Suprapubic skin (tissue), 4 donors: ENCODE measurements around the gene SPATA2. TPM values are rescaled to one million over a fixed set of nuclear protein-coding genes. Genes with fewer than 3 reads are reported as not detected.
A peak's percentile ranks its signal among the peaks of the same experiment; 100 is the strongest.

Source experiments
- DNase-seq, 2 donors: peaks; one replicate each; pipeline ENCODE4 v3.0.0-alpha.2; 2019; ENCODE audit warnings: low spot score in 2 of 2
- H3K27ac ChIP-seq: fragments of 200-600 bp; sonication (generic); one replicate; pipeline ENCODE4 v1.5.1; 2019
- H3K27me3 ChIP-seq: fragments of 200-600 bp; sonication (generic); one replicate; pipeline ENCODE4 v1.5.1; 2019
- H3K36me3 ChIP-seq: fragments of 200-600 bp; sonication (generic); one replicate; pipeline ENCODE4 v1.5.1; 2019
- H3K4me1 ChIP-seq: fragments of 200-600 bp; sonication (generic); one replicate; pipeline ENCODE4 v1.5.1; 2019
- H3K4me3 ChIP-seq: fragments of 200-600 bp; sonication (generic); one replicate; pipeline ENCODE4 v1.5.1; 2019; ENCODE audit warnings: mild to moderate bottlenecking
- H3K9me3 ChIP-seq: fragments of 200-600 bp; sonication (generic); one replicate; pipeline ENCODE4 v1.5.1; 2019
- CTCF ChIP-seq, 2 donors: fragments of 200-600 bp in 1 of 2; fragments of 450-650 bp in 1 of 2; sonication (generic) in 1 of 2; IDR thresholded peaks; one replicate each; pipeline ENCODE4 v1.5.1; 2016 to 2019; ENCODE audit warnings: antibody characterized with exemption in 2 of 2, mild to moderate bottlenecking in 1 of 2, moderate library complexity in 1 of 2
- EP300 ChIP-seq: sonication (generic); formaldehyde crosslinking; IDR thresholded peaks from one replicate; pipeline ENCODE4 v1.6.1; 2017; ENCODE audit warnings: antibody characterized with exemption
- POLR2A ChIP-seq, 2 donors: fragments of 450-650 bp; IDR thresholded peaks; one replicate each; pipeline ENCODE4 v1.6.1; 2017; ENCODE audit warnings: antibody characterized with exemption in 2 of 2, mild to moderate bottlenecking in 2 of 2, moderate library complexity in 2 of 2
- POLR2AphosphoS5 ChIP-seq, 3 donors: sonication (generic); formaldehyde crosslinking; IDR thresholded peaks; one replicate each; pipeline ENCODE4 v1.6.1; 2017; ENCODE audit warnings: antibody characterized with exemption in 3 of 3
- WGBS: methylation state at CpG from one replicate; pipeline ENCODE4 v1.1.5; 2018; 5-methylcytosine and 5-hydroxymethylcytosine counted together
- total RNA-seq, 4 donors: library from RNA; depleted of rRNA; stranded (reverse); fragments of >200 nt; gene quantifications; one replicate each; pipeline ENCODE4 v1.1.0, GENCODE V29; 2016

The SPATA2 gene
- total RNA-seq, 4 donors from 2014 or later, result 7.3 to 9.3 (median 8.7) TPM

- no peak for TF ChIP-seq POLR2AphosphoS5 (IDR thresholded peaks at IDR 0.05)
- TF ChIP-seq EP300, result no peak
- TF ChIP-seq POLR2A (IDR thresholded peaks at IDR 0.05), result no peak
- TF ChIP-seq CTCF (IDR thresholded peaks at IDR 0.05), result no peak
- no peak overlapping the region for H3K27ac ChIP-seq
- no peaks in the 10 kb centered on the region for H3K36me3 ChIP-seq
- DNase-seq, result no peak
- H3K27me3 ChIP-seq, result no peaks in the 10 kb centered on the region
- WGBS, result 90% methylated on average over 3 of the region's 3 CpGs
- H3K4me1 ChIP-seq, result peaks cover 25% of the 10 kb centered on the region
- no peak overlapping the region for H3K4me3 ChIP-seq
- no peaks in the 10 kb centered on the region for H3K9me3 ChIP-seq
Measured at GRCh38 chr20:49918446-49918845, 3.1 kb upstream of the SPATA2 start.

GRCh38 chr20:49916146-49917002, 1.0 kb upstream of the SPATA2 start:
- DNase-seq, result no peak
- no peak for TF ChIP-seq EP300
- TF ChIP-seq POLR2A (IDR thresholded peaks at IDR 0.05), result no peak
- TF ChIP-seq POLR2AphosphoS5 (IDR thresholded peaks at IDR 0.05), result no peak
- TF ChIP-seq CTCF (IDR thresholded peaks at IDR 0.05), result no peak
- Histone ChIP-seq H3K27me3 (no peaks in the 10 kb centered on the region), H3K4me3 (peak overlapping the region; percentile 84), H3K36me3 (no peaks in the 10 kb centered on the region), H3K9me3 (no peaks in the 10 kb centered on the region), H3K27ac (peak overlapping the region; percentile 95), H3K4me1 (peaks cover 33% of the 10 kb centered on the region)
- WGBS, result 48% methylated on average over 19 of the region's 19 CpGs

GRCh38 chr20:49915118-49915379, 280 bp downstream of the SPATA2 start:
- TF ChIP-seq POLR2A (IDR thresholded peaks at IDR 0.05), result no peak
- no peak for TF ChIP-seq CTCF (IDR thresholded peaks at IDR 0.05)
- no peak for TF ChIP-seq POLR2AphosphoS5 (IDR thresholded peaks at IDR 0.05)
- TF ChIP-seq EP300, result no peak
- H3K4me1 ChIP-seq, result peaks cover 33% of the 10 kb centered on the region
- H3K36me3 ChIP-seq, result peaks cover 5% of the 10 kb centered on the region
- peak overlapping the region; percentile 84 for H3K4me3 ChIP-seq
- no CpG with 5 or more reads among the region's 23 CpGs for WGBS
- H3K27ac ChIP-seq, result peak overlapping the region; percentile 95
- H3K9me3 ChIP-seq, result no peaks in the 10 kb centered on the region
- no peak for DNase-seq
- H3K27me3 ChIP-seq, result no peaks in the 10 kb centered on the region

GRCh38 chr20:49914310-49915117, 815 bp downstream of the SPATA2 start:
- WGBS, result 11% methylated on average over 5 of the region's 19 CpGs
- no peak for DNase-seq
- no peaks in the 10 kb centered on the region for H3K9me3 ChIP-seq
- peaks cover 10% of the 10 kb centered on the region for H3K36me3 ChIP-seq
- peak overlapping the region; percentile 84 for H3K4me3 ChIP-seq
- no peaks in the 10 kb centered on the region for H3K27me3 ChIP-seq
- no peak for TF ChIP-seq EP300
- no peak for TF ChIP-seq POLR2A (IDR thresholded peaks at IDR 0.05)
- no peak for TF ChIP-seq POLR2AphosphoS5 (IDR thresholded peaks at IDR 0.05)
- no peak for TF ChIP-seq CTCF (IDR thresholded peaks at IDR 0.05)
- H3K4me1 ChIP-seq, result peaks cover 33% of the 10 kb centered on the region
- peak overlapping the region; percentile 95 for H3K27ac ChIP-seq

- TF ChIP-seq EP300 (no peak), POLR2A (IDR thresholded peaks at IDR 0.05) (no peak), POLR2AphosphoS5 (IDR thresholded peaks at IDR 0.05) (no peak), CTCF (IDR thresholded peaks at IDR 0.05) (no peak)
- Histone ChIP-seq H3K27ac (no peak overlapping the region), H3K4me3 (no peak overlapping the region), H3K36me3 (peaks cover 19% of the 10 kb centered on the region), H3K9me3 (no peaks in the 10 kb centered on the region), H3K27me3 (no peaks in the 10 kb centered on the region), H3K4me1 (peaks cover 33% of the 10 kb centered on the region)
- WGBS, result 80% methylated on average over 16 of the region's 16 CpGs
- no peak for DNase-seq
Measured at GRCh38 chr20:49913399-49914047, 1.8 kb downstream of the SPATA2 start.
